Measurements from ENCODE around the gene PRPF19. TPM values are rescaled to one million over a fixed set of nuclear protein-coding genes. Genes with fewer than 3 reads are reported as not detected.

Gene PRPF19
- total and polyA plus RNA-seq, 2 of the 8 experiments (the other 6 are each of a cell fraction or from before 2014, with no cell fraction given): 107 to 141 TPM

DNA sequence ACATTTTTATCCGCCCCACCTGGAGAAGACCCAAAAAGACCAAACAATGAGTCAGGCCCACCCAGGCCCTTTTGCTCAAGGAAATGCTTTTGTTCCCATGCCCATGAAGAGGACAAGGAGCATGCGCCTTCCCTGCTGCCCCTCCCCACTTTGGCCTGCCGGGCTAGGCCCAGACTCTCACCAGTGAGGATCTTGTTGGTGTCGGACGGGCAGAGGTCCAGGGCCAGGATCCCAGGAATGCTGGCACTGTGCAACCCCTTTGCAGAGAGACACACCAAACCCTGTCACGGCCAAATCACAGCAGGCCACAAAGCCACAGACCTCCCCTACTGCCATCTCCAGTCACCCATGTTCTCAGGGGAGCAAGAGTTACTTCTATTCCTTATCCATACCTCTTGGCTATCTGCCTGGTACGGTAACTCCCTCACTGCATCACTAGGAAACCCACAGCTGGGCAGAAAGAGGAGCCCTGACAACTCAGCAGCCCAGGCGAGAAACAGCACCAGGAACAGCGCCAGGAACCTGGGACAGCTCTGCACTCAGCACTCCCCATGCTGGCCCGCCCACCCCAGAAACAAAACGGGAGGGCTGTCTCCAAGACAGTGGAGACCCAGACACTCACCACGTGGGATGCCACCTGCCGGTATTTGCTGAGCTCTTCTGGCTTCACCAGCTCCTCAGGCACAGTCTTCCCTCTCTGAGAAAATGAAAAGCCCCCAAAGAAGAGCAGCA lies 5.5 kb downstream of the PRPF19 start:
- peaks cover 2% of the 10 kb centered on the region; the same call in 1 of the 2 replicates for H3K23me2 ChIP-seq (ENCODE audit: low read depth, low read length)
- H3K79me1 ChIP-seq (ENCODE audit: low read depth, low read length): peaks cover 9% of the 10 kb centered on the region
- H2BK12ac ChIP-seq (ENCODE audit: low read depth, low read length): no peak overlapping the region
- H3K56ac ChIP-seq (replicated peaks; ENCODE audit: insufficient read length, low read depth, low read length): no peak overlapping the region
- H3K14ac ChIP-seq (ENCODE audit: insufficient read length): no peak overlapping the region
- H4K5ac ChIP-seq (ENCODE audit: insufficient read length, low read depth, low read length): no peak overlapping the region
- H3K9ac ChIP-seq (replicated peaks in 1 of 4; ENCODE audit: extremely low read depth in 1 of 4, low read depth in 3 of 4, low read length in 3 of 4): no peak overlapping the region
- CTCF ChIA-PET (ENCODE audit: partially characterized antibody): interaction anchor here (1.1 to 23.0 kb wide), 16 partner anchors 9 to 215 kb away, joined by 3 to 522 read pairs (median 5); no protein-coding TSS in a partner anchor
- no peak overlapping the region for H2BK5ac ChIP-seq (ENCODE audit: low read depth, low read length)
- no peak overlapping the region for H3K18ac ChIP-seq (ENCODE audit: extremely low read depth, low read length)
- peaks cover 2 to 8% (median 5%) of the 10 kb centered on the region in 4 experiments; a peak in 4 of 7 replicates for H3K4me1 ChIP-seq (replicated peaks in 1 of 4; ENCODE audit: control insufficient read depth in 3 of 4, insufficient read depth in 4 of 4, low read length in 3 of 4)
- no peak overlapping the region for H2BK20ac ChIP-seq (ENCODE audit: low read length)
- peaks cover 14 to 32% of the 10 kb centered on the region in 2 experiments for H4K20me1 ChIP-seq (replicated peaks in 1 of 2; ENCODE audit: control insufficient read depth in 1 of 2, insufficient read depth in 2 of 2, low read length in 2 of 2)
- H3K4me2 ChIP-seq (ENCODE audit: insufficient read depth in 1 of 2, low read depth in 2 of 2, low read length in 2 of 2): no peak overlapping the region
- H3K36me3 ChIP-seq (ENCODE audit: control insufficient read depth in 2 of 4, insufficient read depth in 4 of 4, low read length in 3 of 4): peaks cover 34 to 73% (median 68%) of the 10 kb centered on the region in 4 experiments
- 90% methylated on average over 13 of the region's 13 CpGs; no CpG with 5 or more reads in 1 of the 2 experiments for WGBS, 2 experiments (ENCODE audit: extremely low coverage in 1 of 2, insufficient coverage in 1 of 2, insufficient read length in 1 of 2, insufficient replicate concordance in 2 of 2, low coverage in 1 of 2, low lambda C conversion rate in 2 of 2, missing lambda C conversion rate in 1 of 2)
- H2BK15ac ChIP-seq (ENCODE audit: low read length): no peak overlapping the region
- FAIRE-seq (no peak), DNase-seq (ENCODE audit: low read depth in 1 of 2, low spot score in 2 of 2) (no peak)
- H2BK120ac ChIP-seq (replicated peaks; ENCODE audit: low read depth, low read length): no peak overlapping the region
- TF ChIP-seq SP2 (IDR thresholded peaks at IDR 0.05; ENCODE audit: low read length): no peak
- no peak for TF ChIP-seq CHD2 (IDR thresholded peaks at IDR 0.05; ENCODE audit: low read length)
- TF ChIP-seq BACH1 (IDR thresholded peaks at IDR 0.05; ENCODE audit: low read length): no peak
- TF ChIP-seq FOSL1 (IDR thresholded peaks at IDR 0.05; ENCODE audit: insufficient read depth, low read depth, low read length): no peak
- no peaks in the 10 kb centered on the region for H3K9me3 ChIP-seq (ENCODE audit: insufficient read depth in 2 of 2, low read depth in 1 of 2, low read length in 1 of 2)
- no peak overlapping the region for H3K4me3 ChIP-seq (ENCODE audit: extremely low read depth in 1 of 4, insufficient read depth in 2 of 4, low read depth in 3 of 4, low read length in 4 of 4)
- H4K8ac ChIP-seq (ENCODE audit: extremely low read depth, insufficient read depth, low read length): no peak overlapping the region
- H3K23ac ChIP-seq (ENCODE audit: insufficient read length): no peak overlapping the region
- H3K27me3 ChIP-seq (replicated peaks in 1 of 4; ENCODE audit: control insufficient read depth in 3 of 4, extremely low read depth in 1 of 4, insufficient read depth in 3 of 4, low read length in 3 of 4): no peaks in the 10 kb centered on the region
- H2AFZ ChIP-seq (ENCODE audit: low read length): no peak overlapping the region
- H3K27ac ChIP-seq (ENCODE audit: low read depth, low read length): no peak overlapping the region
- POLR2A ChIA-PET (ENCODE audit: partially characterized antibody): interaction anchor here (1.6 kb wide), 1 partner anchor 50 kb away, joined by 8 read pairs; no protein-coding TSS in a partner anchor
- H4K91ac ChIP-seq (replicated peaks; ENCODE audit: insufficient read length, low read length): no peak overlapping the region
- H3K4ac ChIP-seq (replicated peaks; ENCODE audit: insufficient read length, low read depth, low read length): no peak overlapping the region
- H3K79me2 ChIP-seq (ENCODE audit: control insufficient read depth in 1 of 2, insufficient read depth in 2 of 2, low read length in 2 of 2): peaks cover 22 to 39% of the 10 kb centered on the region in 2 experiments
- H2AK5ac ChIP-seq (ENCODE audit: low read depth, low read length): no peak overlapping the region
